Mucosa of rectum (tissue), 2 donors: ENCODE results near the gene FBN1.

Experiments
- H3K27ac ChIP-seq, 2 donors: one replicate each; pipeline ENCODE4 v1.7.0; 2013; ENCODE audit warnings: inconsistent platforms in 2 of 2, low read depth in 2 of 2, low read length in 2 of 2
- H3K27me3 ChIP-seq, 2 donors: one replicate each; pipeline ENCODE4 v1.7.0; 2013; ENCODE audit warnings: low read length in 2 of 2; ENCODE audit not compliant: control insufficient read depth in 2 of 2, insufficient read depth in 2 of 2
- H3K36me3 ChIP-seq, 2 donors: one replicate each; pipeline ENCODE4 v1.7.0; 2013; ENCODE audit warnings: low read length in 2 of 2; ENCODE audit not compliant: control insufficient read depth in 2 of 2, insufficient read depth in 2 of 2
- H3K4me1 ChIP-seq, 2 donors: one replicate each; pipeline ENCODE4 v1.7.0; 2013; ENCODE audit warnings: low read length in 2 of 2, mild to moderate bottlenecking in 1 of 2; ENCODE audit not compliant: control insufficient read depth in 2 of 2, insufficient read depth in 2 of 2
- H3K4me3 ChIP-seq, 2 donors: one replicate each; pipeline ENCODE4 v1.7.0; 2013; ENCODE audit warnings: low read length in 2 of 2
- H3K9ac ChIP-seq, 2 donors: one replicate each; pipeline ENCODE4 v1.7.0; 2013; ENCODE audit warnings: low read length in 2 of 2, low read depth in 1 of 2, mild to moderate bottlenecking in 1 of 2
- H3K9me3 ChIP-seq, 2 donors: one replicate each; pipeline ENCODE4 v1.7.0; 2013; ENCODE audit warnings: low read length in 2 of 2; ENCODE audit not compliant: control insufficient read depth in 2 of 2
- donor health status: healthy.
- donor health status: Normal muscosa, but diverticular disease.

Gene FBN1

DNA sequence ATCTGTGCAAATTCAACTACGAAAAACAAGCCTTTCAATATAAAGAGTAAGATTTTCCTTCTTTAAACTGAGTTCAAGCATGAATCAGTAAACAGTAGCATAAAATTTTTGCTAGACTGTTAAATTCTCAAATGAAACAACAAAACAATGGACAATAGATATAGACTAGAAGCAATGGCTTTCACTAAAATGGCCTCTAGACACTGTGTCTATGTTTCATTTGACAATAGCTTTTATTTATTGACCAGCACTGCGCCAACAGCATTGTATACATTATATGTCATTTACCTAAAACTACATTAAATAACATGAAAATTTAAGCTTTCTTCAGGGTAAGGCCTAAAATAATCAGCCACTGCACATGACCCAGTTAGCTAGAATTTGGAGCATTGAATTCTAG lies 165.8 kb downstream of the FBN1 start:
- Histone ChIP-seq H3K4me3 (no peak overlapping the region), H3K4me1 (no peaks in the 10 kb centered on the region), H3K36me3 (no peaks in the 10 kb centered on the region), H3K9me3 (no peaks in the 10 kb centered on the region), H3K27ac (no peak overlapping the region), H3K27me3 (no peaks in the 10 kb centered on the region), H3K9ac (no peak overlapping the region)

DNA sequence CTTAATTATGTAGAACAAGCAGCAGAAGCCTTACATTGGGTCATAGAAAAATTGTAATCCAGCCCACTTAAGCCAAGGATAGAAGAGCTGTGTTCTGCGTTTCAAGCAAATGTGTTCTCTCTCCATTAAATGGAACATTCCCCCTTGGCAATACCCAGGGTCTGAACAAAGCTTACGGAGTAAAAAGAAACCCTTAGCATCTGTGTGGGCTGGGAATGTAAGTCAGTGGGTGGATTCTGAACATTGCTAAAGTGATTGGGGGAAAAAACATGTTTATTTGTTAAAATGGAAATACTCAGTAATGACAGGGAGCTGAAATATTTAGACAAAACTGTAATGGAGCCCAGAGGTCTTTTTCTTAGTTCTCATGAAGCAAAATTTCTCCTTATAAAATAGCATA lies 166.9 kb downstream of the FBN1 start:
- Histone ChIP-seq H3K9me3 (no peaks in the 10 kb centered on the region), H3K4me3 (no peak overlapping the region), H3K27ac (no peak overlapping the region), H3K36me3 (no peaks in the 10 kb centered on the region), H3K4me1 (no peaks in the 10 kb centered on the region), H3K27me3 (no peaks in the 10 kb centered on the region), H3K9ac (no peak overlapping the region)

DNA sequence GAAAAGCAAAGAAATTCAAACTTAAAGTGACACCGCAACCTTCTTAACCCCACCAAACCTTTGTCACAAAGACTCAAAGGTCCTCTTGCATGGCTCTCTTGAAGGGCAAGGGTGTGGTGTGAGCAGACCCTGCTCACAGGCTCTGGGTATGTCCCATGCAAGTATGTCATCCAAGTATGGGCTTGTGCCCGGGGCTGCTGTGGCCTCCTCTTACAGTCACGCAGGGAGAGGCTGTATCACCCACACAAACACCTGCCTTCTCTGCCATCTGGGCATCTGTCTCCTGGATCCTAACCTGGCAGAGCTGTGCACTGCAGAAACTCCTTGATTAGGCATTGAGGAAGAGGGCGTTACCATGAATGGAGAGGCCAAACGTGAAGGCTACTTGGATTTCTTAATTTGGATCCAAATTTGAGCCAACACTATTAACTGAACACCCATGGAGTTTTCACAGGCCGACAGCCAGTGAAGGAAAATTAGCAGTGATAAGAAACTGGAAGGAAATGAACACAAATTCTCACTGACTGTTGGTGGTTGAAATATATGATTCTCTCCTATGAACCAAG lies 167.6 kb downstream of the FBN1 start:
- Histone ChIP-seq H3K27ac (no peak overlapping the region), H3K9ac (no peak overlapping the region), H3K4me1 (no peaks in the 10 kb centered on the region), H3K36me3 (no peaks in the 10 kb centered on the region), H3K9me3 (no peaks in the 10 kb centered on the region), H3K27me3 (no peaks in the 10 kb centered on the region), H3K4me3 (no peak overlapping the region)

DNA sequence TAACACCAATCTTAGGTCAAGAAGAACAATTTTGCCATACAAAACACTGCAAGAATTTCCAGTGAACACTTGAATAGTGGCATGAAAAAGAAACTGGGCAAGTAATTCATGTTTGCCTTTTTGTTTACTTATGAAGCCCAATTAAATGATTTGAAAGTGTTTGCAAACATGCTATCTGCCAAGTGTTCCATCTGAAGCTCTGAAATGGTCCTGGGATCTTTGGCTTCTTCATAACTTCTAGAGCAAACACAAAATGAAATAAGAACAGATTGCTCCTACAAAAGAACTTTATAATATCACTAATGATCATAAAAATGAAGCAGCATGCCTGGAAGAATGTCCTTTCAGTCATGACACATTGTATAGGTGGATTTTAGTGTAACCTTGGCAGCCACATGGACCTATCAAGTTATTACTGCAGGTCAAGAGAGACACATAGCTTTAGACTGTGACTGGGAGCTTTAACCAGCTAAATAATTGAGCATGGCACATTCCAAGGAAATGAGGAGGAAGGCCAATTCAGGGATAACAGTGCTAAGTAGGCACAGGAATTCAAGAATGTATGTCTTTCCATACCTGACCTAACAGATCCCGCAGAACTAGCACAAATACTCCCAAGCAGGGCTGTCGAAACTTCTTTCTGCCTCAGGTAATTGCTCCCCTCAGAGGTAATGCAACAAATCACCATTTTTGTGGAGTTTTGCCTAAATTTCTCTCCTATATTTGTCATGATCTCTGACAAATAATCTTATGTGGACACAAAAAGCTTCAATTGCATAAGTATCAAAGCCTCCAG lies 169.7 kb downstream of the FBN1 start:
- H3K36me3 ChIP-seq = no peaks in the 10 kb centered on the region
- H3K4me1 ChIP-seq = no peaks in the 10 kb centered on the region
- H3K9me3 ChIP-seq = no peaks in the 10 kb centered on the region
- H3K27me3 ChIP-seq = no peaks in the 10 kb centered on the region
- no peak overlapping the region for H3K4me3 ChIP-seq
- no peak overlapping the region for H3K27ac ChIP-seq
- no peak overlapping the region for H3K9ac ChIP-seq

DNA sequence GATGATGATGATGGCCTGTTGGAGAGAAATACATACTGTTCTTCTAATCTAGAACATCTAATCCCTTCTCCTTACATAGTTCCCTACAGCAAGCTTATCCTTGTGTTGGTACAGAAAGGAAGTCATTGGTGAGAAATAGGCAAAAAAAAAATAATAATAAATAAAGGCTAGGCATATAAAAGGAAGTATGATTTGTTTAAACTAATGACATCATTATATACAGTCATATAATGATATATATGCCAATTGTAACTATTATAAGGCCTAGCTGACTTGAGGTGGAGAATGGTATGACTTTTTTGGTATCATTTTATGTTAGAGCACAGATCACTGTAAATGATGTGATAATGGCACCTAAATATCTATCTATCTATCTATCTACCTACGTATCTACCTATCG lies 171.8 kb downstream of the FBN1 start:
- no peaks in the 10 kb centered on the region for H3K36me3 ChIP-seq
- no peaks in the 10 kb centered on the region for H3K4me1 ChIP-seq
- no peak overlapping the region for H3K9ac ChIP-seq
- no peak overlapping the region for H3K27ac ChIP-seq
- no peaks in the 10 kb centered on the region for H3K27me3 ChIP-seq
- H3K4me3 ChIP-seq = no peak overlapping the region
- no peaks in the 10 kb centered on the region for H3K9me3 ChIP-seq

DNA sequence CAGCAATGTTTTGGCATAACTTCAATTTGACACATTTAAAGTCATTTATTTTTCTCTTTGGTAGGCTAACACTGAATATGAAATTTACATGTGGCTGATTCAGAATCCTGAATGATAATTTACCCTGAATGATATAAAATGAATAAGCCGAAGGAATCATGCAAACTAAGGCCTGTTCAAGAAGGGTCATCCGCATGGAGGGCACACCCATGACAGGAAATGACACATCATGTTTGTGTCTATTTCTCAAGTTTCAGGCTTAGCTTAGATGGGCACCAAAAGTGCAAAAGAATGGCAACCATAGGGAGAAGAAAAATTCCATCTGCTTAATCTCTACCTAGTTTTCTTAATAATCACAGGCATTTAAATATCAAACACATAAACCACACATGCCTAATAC lies 172.8 kb downstream of the FBN1 start:
- H3K4me1 ChIP-seq = no peaks in the 10 kb centered on the region
- no peaks in the 10 kb centered on the region for H3K27me3 ChIP-seq
- H3K27ac ChIP-seq = no peak overlapping the region
- no peak overlapping the region for H3K9ac ChIP-seq
- H3K36me3 ChIP-seq = no peaks in the 10 kb centered on the region
- no peak overlapping the region for H3K4me3 ChIP-seq
- H3K9me3 ChIP-seq = no peaks in the 10 kb centered on the region

DNA sequence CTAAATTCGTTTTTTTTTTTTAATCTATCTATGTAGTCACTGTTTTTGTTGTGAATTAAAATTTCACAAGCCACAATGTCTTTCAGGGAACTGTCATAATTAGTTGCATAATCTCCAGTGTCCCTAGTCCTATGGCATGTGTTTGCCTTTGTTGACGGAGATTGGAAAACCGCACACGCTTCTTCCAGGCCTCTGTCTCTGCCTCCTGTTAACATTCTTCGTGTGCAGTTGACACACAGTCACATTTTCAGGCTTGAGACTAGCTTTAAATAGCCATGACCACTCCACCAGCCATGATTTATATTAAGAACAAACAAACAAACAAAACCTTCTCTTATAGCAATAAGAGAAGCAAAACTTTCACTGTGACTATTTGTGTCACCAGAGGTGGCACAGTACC lies 174.4 kb downstream of the FBN1 start:
- H3K27ac ChIP-seq = no peak overlapping the region
- no peaks in the 10 kb centered on the region for H3K9me3 ChIP-seq
- H3K4me1 ChIP-seq = no peaks in the 10 kb centered on the region
- no peaks in the 10 kb centered on the region for H3K27me3 ChIP-seq
- no peak overlapping the region for H3K4me3 ChIP-seq
- H3K9ac ChIP-seq = no peak overlapping the region
- H3K36me3 ChIP-seq = no peaks in the 10 kb centered on the region

DNA sequence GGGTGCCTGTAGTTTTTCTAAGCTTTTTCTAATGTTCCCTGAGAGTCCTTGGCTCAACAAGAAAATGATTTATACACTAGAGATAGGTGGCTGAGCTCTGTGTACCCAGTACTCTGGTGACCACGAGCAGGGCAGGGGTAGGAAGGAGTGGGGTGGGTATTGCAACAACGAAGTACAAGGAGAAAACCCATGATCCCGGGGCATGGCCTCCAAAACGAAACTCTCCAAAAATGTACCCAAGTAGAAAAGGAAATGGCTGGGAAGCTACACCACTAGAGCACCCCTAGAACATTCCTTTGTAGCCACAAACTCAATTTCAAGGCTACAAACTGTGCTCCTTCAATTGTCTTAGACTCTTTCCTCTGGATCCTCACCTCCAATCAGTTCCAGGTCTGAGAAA lies 175.4 kb downstream of the FBN1 start:
- H3K4me1 ChIP-seq = no peaks in the 10 kb centered on the region
- peaks cover 0 to 2% of the 10 kb centered on the region in 2 donors for H3K36me3 ChIP-seq
- H3K27me3 ChIP-seq = no peaks in the 10 kb centered on the region
- H3K27ac ChIP-seq = no peak overlapping the region
- no peak overlapping the region for H3K4me3 ChIP-seq
- H3K9me3 ChIP-seq = no peaks in the 10 kb centered on the region
- H3K9ac ChIP-seq = no peak overlapping the region

DNA sequence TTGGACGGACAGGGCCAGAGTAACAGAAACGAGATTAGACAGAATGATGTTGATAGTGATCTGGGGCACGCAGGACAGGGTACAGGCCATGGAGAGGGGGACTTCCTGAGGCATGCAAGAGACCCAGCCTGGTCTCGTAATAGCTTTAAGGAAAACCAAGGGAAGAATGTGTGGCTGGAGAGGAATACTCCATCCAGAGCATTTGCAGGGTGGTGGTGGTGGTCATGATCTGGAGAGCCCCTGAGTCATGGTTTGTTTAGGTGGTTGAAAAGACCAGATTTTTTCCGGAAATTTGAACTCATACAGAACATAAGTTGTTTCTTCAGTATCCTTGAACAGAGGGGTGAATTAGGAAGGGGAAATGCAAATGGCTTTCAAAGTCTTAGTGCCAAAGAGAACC lies 175.8 kb downstream of the FBN1 start:
- no peaks in the 10 kb centered on the region for H3K4me1 ChIP-seq
- no peak overlapping the region for H3K4me3 ChIP-seq
- no peaks in the 10 kb centered on the region for H3K9me3 ChIP-seq
- H3K27ac ChIP-seq = no peak overlapping the region
- no peak overlapping the region for H3K9ac ChIP-seq
- H3K36me3 ChIP-seq = peaks cover 0 to 3% of the 10 kb centered on the region in 2 donors
- no peaks in the 10 kb centered on the region for H3K27me3 ChIP-seq

DNA sequence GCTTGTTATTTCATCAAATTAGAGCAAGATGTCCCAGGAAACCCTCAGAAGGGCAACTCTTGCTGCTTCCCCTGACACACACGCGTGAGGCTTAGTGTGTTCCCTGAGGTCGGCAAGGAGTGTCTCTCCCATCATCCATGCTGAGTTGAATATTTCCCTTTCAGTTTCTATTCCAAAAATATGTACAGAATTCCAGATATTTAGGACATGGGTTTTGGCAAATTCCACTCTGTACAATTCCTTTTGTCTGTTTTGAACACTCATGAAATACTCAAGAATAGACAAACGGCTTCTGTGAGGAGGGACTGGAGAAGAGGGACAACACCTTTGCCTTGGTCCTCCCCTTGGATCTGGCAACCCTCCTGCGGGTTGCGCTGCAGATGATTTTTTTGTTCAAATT lies 176.2 kb downstream of the FBN1 start:
- Histone ChIP-seq H3K4me3 (no peak overlapping the region), H3K4me1 (no peaks in the 10 kb centered on the region), H3K27ac (no peak overlapping the region), H3K27me3 (no peaks in the 10 kb centered on the region), H3K9me3 (no peaks in the 10 kb centered on the region), H3K9ac (no peak overlapping the region), H3K36me3 (peaks cover 0 to 3% of the 10 kb centered on the region in 2 donors)
